NCI-H748 (cell line): ENCODE measurements around the gene FOXK1.

ENCODE experiments used
- DNase-seq: peaks from one replicate; lab custom pipeline; 2025; ENCODE audit not compliant: unreplicated experiment; lab: John Stamatoyannopoulos, UW

The FOXK1 gene

GRCh38 chr7:4720225-4720624 lies 38.1 kb downstream of the FOXK1 start:
- DNase-seq: no peak

GRCh38 chr7:4722308-4722707 lies 40.2 kb downstream of the FOXK1 start:
- no peak for DNase-seq

- no peak for DNase-seq
These were observed 41.0 kb downstream of the FOXK1 start for GRCh38 chr7:4722960-4723630.

GRCh38 chr7:4724648-4725013 lies 42.5 kb downstream of the FOXK1 start:
- DNase-seq: no peak

GRCh38 chr7:4725014-4725849 lies 43.1 kb downstream of the FOXK1 start:
- no peak for DNase-seq

GRCh38 chr7:4725850-4726450 lies 43.9 kb downstream of the FOXK1 start:
- DNase-seq: no peak

GRCh38 chr7:4726566-4726965 lies 44.5 kb downstream of the FOXK1 start:
- no peak for DNase-seq

- no peak for DNase-seq
These were observed 46.0 kb downstream of the FOXK1 start for GRCh38 chr7:4727914-4728705.

GRCh38 chr7:4729266-4729665 lies 47.2 kb downstream of the FOXK1 start:
- no peak for DNase-seq

GRCh38 chr7:4730276-4730675 lies 48.2 kb downstream of the FOXK1 start:
- no peak for DNase-seq

GRCh38 chr7:4730971-4731370 lies 48.9 kb downstream of the FOXK1 start:
- DNase-seq: no peak

- peak; percentile 11 for DNase-seq
These were observed 49.7 kb downstream of the FOXK1 start for GRCh38 chr7:4731803-4732202.

- DNase-seq: no peak
These were observed 51.9 kb downstream of the FOXK1 start for GRCh38 chr7:4733936-4734528.

- no peak for DNase-seq
These were observed 52.7 kb downstream of the FOXK1 start for GRCh38 chr7:4734587-4735345.

- DNase-seq: no peak
These were observed 55.2 kb downstream of the FOXK1 start for GRCh38 chr7:4737300-4737699.

- no peak for DNase-seq
These were observed 56.8 kb downstream of the FOXK1 start for GRCh38 chr7:4738711-4739527.

- DNase-seq: no peak
These were observed 57.5 kb downstream of the FOXK1 start for GRCh38 chr7:4739528-4739992.

- no peak for DNase-seq
These were observed 58.7 kb downstream of the FOXK1 start for GRCh38 chr7:4740796-4741195.

- DNase-seq: no peak
These were observed 60.0 kb downstream of the FOXK1 start for GRCh38 chr7:4742051-4742573.
